ENCODE measurements around the gene LRRFIP1. TPM values are rescaled to one million over a fixed set of nuclear protein-coding genes. Genes with fewer than 3 reads are reported as not detected.

Gene LRRFIP1
- total RNA-seq, 6 experiments from 2014 or later, result 29.4 to 56.3 (median 49.7) TPM

DNA sequence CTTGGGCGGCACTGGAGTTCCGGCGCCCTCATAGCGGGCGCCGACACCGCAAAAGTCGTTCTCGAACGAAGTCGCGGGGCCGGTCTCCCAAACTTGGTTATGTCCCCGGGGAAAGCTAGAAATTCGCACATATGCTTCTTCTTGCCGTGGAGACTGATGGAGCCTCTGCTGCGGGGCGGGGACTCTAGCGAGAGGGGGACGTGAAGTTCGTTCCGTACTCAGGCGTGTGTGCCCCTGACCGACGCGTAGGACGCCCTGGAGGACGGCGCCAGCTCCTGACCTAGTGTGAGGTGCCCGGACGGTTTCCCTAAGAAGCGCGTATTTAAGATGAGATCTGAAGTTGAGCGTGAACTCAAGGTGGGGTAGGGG lies 171.7 kb downstream of the LRRFIP1 start:
- H3K27me3 ChIP-seq, result no peaks in the 10 kb centered on the region
- H3K4me1 ChIP-seq, result no peaks in the 10 kb centered on the region
- H3K9me3 ChIP-seq, result peaks cover 0 to 5% (median 0%) of the 10 kb centered on the region in 4 donors
- TF ChIP-seq, protein P1, sequence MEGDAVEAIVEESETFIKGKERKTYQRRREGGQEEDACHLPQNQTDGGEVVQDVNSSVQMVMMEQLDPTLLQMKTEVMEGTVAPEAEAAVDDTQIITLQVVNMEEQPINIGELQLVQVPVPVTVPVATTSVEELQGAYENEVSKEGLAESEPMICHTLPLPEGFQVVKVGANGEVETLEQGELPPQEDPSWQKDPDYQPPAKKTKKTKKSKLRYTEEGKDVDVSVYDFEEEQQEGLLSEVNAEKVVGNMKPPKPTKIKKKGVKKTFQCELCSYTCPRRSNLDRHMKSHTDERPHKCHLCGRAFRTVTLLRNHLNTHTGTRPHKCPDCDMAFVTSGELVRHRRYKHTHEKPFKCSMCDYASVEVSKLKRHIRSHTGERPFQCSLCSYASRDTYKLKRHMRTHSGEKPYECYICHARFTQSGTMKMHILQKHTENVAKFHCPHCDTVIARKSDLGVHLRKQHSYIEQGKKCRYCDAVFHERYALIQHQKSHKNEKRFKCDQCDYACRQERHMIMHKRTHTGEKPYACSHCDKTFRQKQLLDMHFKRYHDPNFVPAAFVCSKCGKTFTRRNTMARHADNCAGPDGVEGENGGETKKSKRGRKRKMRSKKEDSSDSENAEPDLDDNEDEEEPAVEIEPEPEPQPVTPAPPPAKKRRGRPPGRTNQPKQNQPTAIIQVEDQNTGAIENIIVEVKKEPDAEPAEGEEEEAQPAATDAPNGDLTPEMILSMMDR (IDR thresholded peaks at IDR 0.05), result no peak
- TF ChIP-seq POLR2A (IDR thresholded peaks at IDR 0.05), result no peak
- H3K4me3 ChIP-seq, result no peak overlapping the region
- WGBS (ENCODE audit: insufficient coverage, low coverage, low lambda C conversion rate, missing lambda C conversion rate), result 89% methylated on average over 17 of the region's 34 CpGs
- no peaks in the 10 kb centered on the region for H3K36me3 ChIP-seq
- ATAC-seq (no peak), DNase-seq (no peak)
- H3K27ac ChIP-seq, result no peak overlapping the region
- intact Hi-C loops (cut with DNase I), result no loop called here

DNA sequence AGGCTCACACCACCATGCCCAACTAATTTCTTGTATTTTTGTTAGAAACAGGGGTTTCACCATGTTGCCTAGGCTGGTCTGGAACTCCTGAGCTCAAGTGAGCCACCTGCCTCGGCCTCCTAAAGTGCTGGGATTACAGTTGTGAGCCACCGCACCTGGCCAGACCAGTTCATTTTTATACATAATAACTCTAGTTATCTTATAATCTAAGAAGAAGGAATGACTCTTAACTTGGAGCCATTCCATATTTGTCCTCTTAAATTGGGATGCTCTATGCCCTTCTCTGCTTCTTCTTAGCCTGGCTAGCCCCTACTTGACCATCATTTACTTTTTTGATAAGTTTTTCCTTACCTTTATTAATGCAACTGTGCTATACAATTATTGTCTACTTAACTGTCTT lies 174.1 kb downstream of the LRRFIP1 start:
- no peak for TF ChIP-seq POLR2A (IDR thresholded peaks at IDR 0.05)
- TF ChIP-seq, protein P1 (IDR thresholded peaks at IDR 0.05), result no peak
- ATAC-seq, result no peak
- H3K36me3 ChIP-seq, result no peaks in the 10 kb centered on the region
- no peaks in the 10 kb centered on the region for H3K4me1 ChIP-seq
- 93% methylated on average over 2 of the region's 2 CpGs for WGBS (ENCODE audit: insufficient coverage, low coverage, low lambda C conversion rate, missing lambda C conversion rate)
- peaks cover 0 to 5% (median 0%) of the 10 kb centered on the region in 4 donors for H3K9me3 ChIP-seq
- no peak overlapping the region for H3K4me3 ChIP-seq
- H3K27ac ChIP-seq, result no peak overlapping the region
- no peaks in the 10 kb centered on the region for H3K27me3 ChIP-seq
- intact Hi-C loops (cut with DNase I), result no loop called here
- no peak for DNase-seq

DNA sequence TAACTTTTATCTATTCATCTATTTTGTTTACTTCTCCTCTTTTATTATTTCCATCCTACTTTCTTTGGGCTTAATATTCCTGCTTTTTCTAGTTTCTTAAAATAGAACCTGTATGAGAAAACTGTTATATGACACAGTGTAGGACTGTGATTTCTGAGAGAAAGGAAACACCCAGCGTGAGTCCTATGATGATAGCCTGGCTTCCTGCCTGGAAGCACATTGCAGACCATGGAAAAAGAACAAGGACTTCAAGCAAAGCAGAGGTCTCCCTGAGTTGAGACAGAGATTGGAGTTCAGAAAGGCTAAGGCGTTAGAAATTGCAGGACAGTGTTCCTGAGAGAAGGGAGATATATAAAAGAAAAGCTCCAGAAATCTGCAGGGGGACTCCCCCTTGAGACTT lies 178.9 kb downstream of the LRRFIP1 start:
- ATAC-seq, result no peak
- intact Hi-C loops (cut with DNase I), result no loop called here

DNA sequence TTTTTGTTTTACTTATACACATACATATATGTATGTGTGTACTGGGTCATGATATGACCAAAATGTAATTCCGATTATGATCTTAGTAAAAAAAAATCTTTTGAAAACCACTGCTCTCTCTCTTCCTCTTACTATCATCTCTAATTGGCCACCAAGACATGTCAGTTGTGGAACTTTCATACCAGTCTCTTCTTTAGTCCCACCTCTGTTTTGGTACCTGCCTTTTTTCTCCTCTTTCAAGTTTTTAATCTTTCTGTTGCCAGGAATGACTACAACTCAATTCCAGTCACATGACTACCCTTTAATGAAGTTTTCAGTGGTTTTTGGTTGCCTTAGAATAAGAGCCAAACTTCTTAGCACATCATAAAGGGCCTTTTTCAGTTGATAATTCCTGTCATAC lies 188.2 kb downstream of the LRRFIP1 start:
- Histone ChIP-seq H3K27ac (no peak overlapping the region), H3K27me3 (no peaks in the 10 kb centered on the region), H3K4me3 (no peak overlapping the region), H3K9me3 (no peaks in the 10 kb centered on the region), H3K36me3 (no peaks in the 10 kb centered on the region), H3K4me1 (peaks cover 0 to 7% (median 0%) of the 10 kb centered on the region in 4 donors)
- TF ChIP-seq, protein P1 (IDR thresholded peaks at IDR 0.05), result no peak
- no peak for TF ChIP-seq POLR2A (IDR thresholded peaks at IDR 0.05)
- DNase-seq (no peak), ATAC-seq (no peak)
- WGBS (ENCODE audit: insufficient coverage, low coverage, low lambda C conversion rate, missing lambda C conversion rate), result 82% methylated on average over 1 of the region's 1 CpG
- intact Hi-C loops (cut with DNase I), result no loop called here

More for the DNA sequence above, 178.9 kb downstream of the LRRFIP1 start:
- DNase-seq, result no peak
- no peak for TF ChIP-seq POLR2A (IDR thresholded peaks at IDR 0.05)
- TF ChIP-seq, protein P1 (IDR thresholded peaks at IDR 0.05), result no peak
- 58% methylated on average over 2 of the region's 2 CpGs for WGBS (ENCODE audit: insufficient coverage, low coverage, low lambda C conversion rate, missing lambda C conversion rate)
- H3K4me1 ChIP-seq, result no peaks in the 10 kb centered on the region
- no peak overlapping the region for H3K4me3 ChIP-seq
- H3K9me3 ChIP-seq, result no peaks in the 10 kb centered on the region
- H3K36me3 ChIP-seq, result no peaks in the 10 kb centered on the region
- H3K27me3 ChIP-seq, result no peaks in the 10 kb centered on the region
- H3K27ac ChIP-seq, result no peak overlapping the region

DNA sequence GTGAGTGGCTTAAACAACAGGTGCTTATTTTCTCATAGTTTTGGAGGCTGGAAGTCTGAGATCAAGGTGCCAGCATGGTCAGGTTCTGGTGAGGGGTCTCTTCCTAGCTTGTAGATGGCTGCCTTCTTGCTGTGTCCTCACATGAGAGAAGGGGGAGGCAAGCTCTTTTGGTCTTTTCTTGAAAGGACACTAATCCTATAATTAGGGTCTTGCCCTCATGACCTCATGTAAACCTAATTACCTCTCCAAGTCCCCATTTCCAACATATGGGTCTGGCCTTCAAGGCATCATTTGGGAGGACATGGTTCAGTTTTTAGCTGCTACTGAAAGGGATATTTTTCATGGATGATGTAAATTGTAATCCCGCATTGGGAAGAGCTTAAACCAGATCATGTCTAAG lies 189.1 kb downstream of the LRRFIP1 start:
- intact Hi-C loops (cut with DNase I), result no loop called here
- Histone ChIP-seq H3K4me1 (peaks cover 0 to 7% (median 0%) of the 10 kb centered on the region in 4 donors), H3K4me3 (no peak overlapping the region), H3K36me3 (no peaks in the 10 kb centered on the region), H3K27ac (no peak overlapping the region), H3K9me3 (no peaks in the 10 kb centered on the region), H3K27me3 (no peaks in the 10 kb centered on the region)
- no peak for ATAC-seq
- DNase-seq, result no peak
- WGBS (ENCODE audit: insufficient coverage, low coverage, low lambda C conversion rate, missing lambda C conversion rate), result 81% methylated on average over 1 of the region's 1 CpG
- TF ChIP-seq, protein P1 (IDR thresholded peaks at IDR 0.05), result no peak
- TF ChIP-seq POLR2A (IDR thresholded peaks at IDR 0.05), result no peak
